GM12878 (cell line): Measurements from ENCODE around the gene TERB1. TPM values are rescaled to one million over a fixed set of nuclear protein-coding genes. Genes with fewer than 3 reads are reported as not detected.

Experiments
- ATAC-seq: fragments of 200-7000 bp; cut with Tn5 transposase; 3 replicates; pipeline ENCODE4 v1.9.1; 2020; ENCODE audit warnings: mild to moderate bottlenecking, moderate library complexity
- BruUV-seq: library from RNA; stranded (reverse); fragments of 400-500 nt; replicated peaks from 2 replicates; lab custom pipeline; 2021; lab: Mats Ljungman, UMichigan
- CTCF ChIA-PET: fragments of 300-600 bp; sonication (Branson Sonifier 250); formaldehyde crosslinking; extraction: SDS; loops from one replicate; lab custom pipeline; 2021; ENCODE audit warnings: inconsistent platforms; lab: Yijun Ruan, JAX
- POLR2A ChIA-PET: fragments of 350-600 bp; formaldehyde crosslinking; extraction: SDS; loops from one replicate; lab custom pipeline; 2021; ENCODE audit warnings: inconsistent platforms; lab: Charles Lee
- RAD21 ChIA-PET: fragments of 300-600 bp; sonication (Branson Sonifier 250); formaldehyde crosslinking; loops from one replicate; lab custom pipeline; 2023; ENCODE audit warnings: antibody characterized with exemption; ENCODE audit not compliant: unreplicated experiment; lab: Charles Lee
- SMC1A ChIA-PET: fragments of 300-600 bp; sonication (Branson Sonifier 250); formaldehyde crosslinking; loops from one replicate; lab custom pipeline; 2023; ENCODE audit not compliant: unreplicated experiment, uncharacterized antibody; lab: Charles Lee
- DNase-seq: peaks from one replicate; pipeline ENCODE4 v3.0.0-alpha.2; 2011; ENCODE audit warnings: low read depth, low spot score
- FAIRE-seq: peaks from 3 replicates; lab custom pipeline; 2011; peaks lifted over from hg19 to GRCh38; lab: Jason Lieb, UNC
- H2AFZ ChIP-seq: 2 replicates; pipeline ENCODE4 v1.6.0; 2011; ENCODE audit warnings: low read depth, low read length, control low read depth; ENCODE audit not compliant: control insufficient read depth
- H3K27ac ChIP-seq: 2 replicates; pipeline ENCODE4 v1.5.1; 2011; ENCODE audit warnings: control low read depth; ENCODE audit not compliant: control insufficient read depth, insufficient read depth
- H3K27me3 ChIP-seq, 2 experiments: replicated peaks in 1 of 2; 2 replicates each; pipeline versions ENCODE4 v1.6.0 to v1.6.1; 2011; ENCODE audit warnings: low read length in 1 of 2; ENCODE audit not compliant: control insufficient read depth in 2 of 2, insufficient read depth in 2 of 2
- H3K36me3 ChIP-seq, 2 experiments: 2 replicates each; pipeline ENCODE4 v1.5.1; 2011; ENCODE audit warnings: low read length in 1 of 2; ENCODE audit not compliant: control insufficient read depth in 2 of 2, insufficient read depth in 2 of 2
- H3K4me1 ChIP-seq: 2 replicates; pipeline ENCODE4 v1.6.1; 2011; ENCODE audit warnings: mild to moderate bottlenecking, low read length, moderate library complexity, mixed read lengths; ENCODE audit not compliant: control insufficient read depth, insufficient read depth
- H3K4me2 ChIP-seq: 2 replicates; pipeline ENCODE4 v1.6.0; 2011; ENCODE audit warnings: control low read depth; ENCODE audit not compliant: control insufficient read depth, insufficient read depth
- H3K4me3 ChIP-seq: fragments of 200-600 bp; sonication (generic); 2 replicates; pipeline ENCODE4 v1.5.1; 2016
- H3K79me2 ChIP-seq: 2 replicates; pipeline ENCODE4 v1.6.0; 2011; ENCODE audit warnings: low read length; ENCODE audit not compliant: control insufficient read depth, insufficient read depth
- H3K9ac ChIP-seq: 2 replicates; pipeline ENCODE4 v1.8.0; 2011; ENCODE audit warnings: low read length, control low read depth, mixed read lengths; ENCODE audit not compliant: control insufficient read depth, insufficient read depth
- H3K9me3 ChIP-seq: replicated peaks from 3 replicates; pipeline ENCODE4 v1.5.1; 2011; ENCODE audit warnings: mild to moderate bottlenecking, low read length; ENCODE audit not compliant: control insufficient read depth, insufficient read depth
- H4K20me1 ChIP-seq: 2 replicates; pipeline ENCODE4 v1.6.0; 2011; ENCODE audit not compliant: control insufficient read depth, insufficient read depth
- EGR1 ChIP-seq, 2 experiments: IDR thresholded peaks; 1 replicate in 1 of 2; 2 replicates in 1 of 2; pipeline ENCODE4 v1.6.1; 2011 to 2012; ENCODE audit warnings: low read depth in 2 of 2, low read length in 2 of 2, borderline replicate concordance in 1 of 2, mild to moderate bottlenecking in 1 of 2, moderate library complexity in 1 of 2
- ESRRA ChIP-seq: IDR thresholded peaks from 2 replicates; pipeline ENCODE4 v1.6.1; 2012; ENCODE audit warnings: mild to moderate bottlenecking, low read length, improper control_type of control experiment
- IRF4 ChIP-seq: IDR thresholded peaks from 2 replicates; pipeline ENCODE4 v1.6.1; 2011; ENCODE audit warnings: low read depth, low read length
- NFXL1 ChIP-seq: fragments of 450-650 bp; IDR thresholded peaks from 2 replicates; pipeline ENCODE4 v1.6.1; 2017; ENCODE audit warnings: antibody characterized with exemption, mild to moderate bottlenecking, borderline replicate concordance
- NR2F1 ChIP-seq: fragments of 450-650 bp; conservative IDR thresholded peaks from 2 replicates; pipeline ENCODE4 v1.6.1; 2017; ENCODE audit warnings: mild to moderate bottlenecking
- NRF1 ChIP-seq: conservative IDR thresholded peaks from 2 replicates; pipeline ENCODE4 v1.6.1; 2011; ENCODE audit warnings: mild to moderate bottlenecking, low read depth, low read length, improper control_type of control experiment
- POU2F2 ChIP-seq: IDR thresholded peaks from 3 replicates; pipeline ENCODE4 v1.6.1; 2011; ENCODE audit warnings: low read depth, mild to moderate bottlenecking, low read length, borderline replicate concordance
- SIN3A ChIP-seq: IDR thresholded peaks from 2 replicates; pipeline ENCODE4 v1.6.1; 2012; ENCODE audit warnings: low read depth, low read length, improper control_type of control experiment
- SREBF2 ChIP-seq: IDR thresholded peaks from 2 replicates; pipeline ENCODE4 v1.6.1; 2012; ENCODE audit warnings: mild to moderate bottlenecking, low read length
- SUPT20H ChIP-seq: IDR thresholded peaks from 2 replicates; pipeline ENCODE4 v1.6.1; 2011; ENCODE audit warnings: low read depth, mild to moderate bottlenecking, low read length, moderate library complexity, borderline replicate concordance; ENCODE audit not compliant: control insufficient read depth
- TCF3 ChIP-seq: IDR thresholded peaks from 2 replicates; pipeline ENCODE4 v1.6.1; 2012; ENCODE audit warnings: low read depth, mild to moderate bottlenecking, low read length, borderline replicate concordance; ENCODE audit not compliant: insufficient read depth
- ZNF274 ChIP-seq: IDR thresholded peaks from one replicate; pipeline ENCODE4 v1.8.0; 2011; ENCODE audit not compliant: insufficient read length, insufficient read depth
- WGBS: methylation state at CpG from one replicate; pipeline ENCODE4 v1.1.6; 2016; ENCODE audit warnings: low lambda C conversion rate; ENCODE audit not compliant: insufficient replicate concordance, insufficient coverage; ENCODE audit errors: missing lambda C conversion rate; 5-methylcytosine and 5-hydroxymethylcytosine counted together
- in situ Hi-C: fragments of 300-500 bp; cut with MboI; formaldehyde crosslinking; loops from 9 replicates; pipeline ENCODE4 v1.14.3; 2018; ENCODE audit warnings: mixed read lengths
- intact Hi-C: fragments of 100-400 bp; cut with micrococcal nuclease; formaldehyde crosslinking; loops from one replicate; pipeline ENCODE4 v1.14.2; 2022; ENCODE audit not compliant: unreplicated experiment
- polyA plus RNA-seq, 11 experiments: library from polyadenylated mRNA; depleted of rRNA in 4 of 11; unstranded in 6 of 11; stranded (reverse) in 5 of 11; fragments of >200 nt; fragmentation: Nextera tagmentation in 4 of 11; fragmentation: Illumina TruSeq in 1 of 11; extraction: Ambion mirVana in 4 of 11; extraction: Trizol in 1 of 11; gene quantifications; 1 replicate in 1 of 11; 2 replicates in 10 of 11; pipeline versions ENCODE4 v1.2.1 to v1.2.3, GENCODE V29; 2011 to 2016; ENCODE audit warnings: inconsistent platforms in 2 of 11, missing spikeins in 2 of 11, low read depth in 1 of 11
- total RNA-seq, 4 experiments: library from RNA; depleted of rRNA in 3 of 4; stranded (reverse); fragments of >200 nt in 3 of 4; fragmentation: Illumina TruSeq in 1 of 4; extraction: Trizol in 1 of 4; gene quantifications; 2 replicates each; pipeline versions ENCODE4 v1.2.1 to v1.2.3, GENCODE V29; 2013 to 2021
- TF ChIP-seq, protein P1 (sequence below): fragments of 450-650 bp; IDR thresholded peaks from 2 replicates; pipeline ENCODE4 v1.6.1; 2014; ENCODE audit warnings: mild to moderate bottlenecking
- TF ChIP-seq, protein P2 (sequence below): fragments of 450-650 bp; IDR thresholded peaks from 2 replicates; pipeline ENCODE4 v1.6.1; 2018; ENCODE audit warnings: borderline replicate concordance, mild to moderate bottlenecking; ENCODE audit not compliant: partially characterized antibody
- TF ChIP-seq, protein P3 (sequence below): fragments of 450-650 bp; IDR thresholded peaks from 2 replicates; pipeline ENCODE4 v1.6.1; 2016; ENCODE audit warnings: mild to moderate bottlenecking

The TERB1 gene
- total and polyA plus RNA-seq, 10 of the 15 experiments (the other 5 are each of a cell fraction or from before 2014, with no cell fraction given): 0.03 to 0.10 (median 0.06) TPM; not detected in 7

DNA sequence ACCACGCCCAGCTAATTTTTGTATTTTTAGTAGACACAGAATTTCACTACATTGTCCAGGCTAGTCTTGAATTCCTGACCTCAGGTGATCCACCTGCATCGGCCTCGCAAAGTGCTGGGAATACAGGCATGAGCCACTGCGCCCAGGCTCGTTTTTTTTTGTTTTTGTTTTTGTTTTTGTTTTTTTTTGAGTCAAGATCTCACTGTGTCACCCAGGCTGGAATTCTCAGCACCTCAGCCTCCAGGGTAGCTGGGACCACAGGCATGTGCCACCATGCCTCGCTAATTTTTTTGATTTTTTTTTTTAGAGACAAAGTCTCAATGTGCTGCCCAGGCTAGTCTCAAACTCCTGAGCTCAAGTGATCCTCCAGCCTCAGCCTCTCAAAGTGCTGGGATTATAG lies 87.3 kb downstream of the TERB1 start (continued):
- TF ChIP-seq, protein P1, sequence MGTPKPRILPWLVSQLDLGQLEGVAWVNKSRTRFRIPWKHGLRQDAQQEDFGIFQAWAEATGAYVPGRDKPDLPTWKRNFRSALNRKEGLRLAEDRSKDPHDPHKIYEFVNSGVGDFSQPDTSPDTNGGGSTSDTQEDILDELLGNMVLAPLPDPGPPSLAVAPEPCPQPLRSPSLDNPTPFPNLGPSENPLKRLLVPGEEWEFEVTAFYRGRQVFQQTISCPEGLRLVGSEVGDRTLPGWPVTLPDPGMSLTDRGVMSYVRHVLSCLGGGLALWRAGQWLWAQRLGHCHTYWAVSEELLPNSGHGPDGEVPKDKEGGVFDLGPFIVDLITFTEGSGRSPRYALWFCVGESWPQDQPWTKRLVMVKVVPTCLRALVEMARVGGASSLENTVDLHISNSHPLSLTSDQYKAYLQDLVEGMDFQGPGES: no peak
- TF ChIP-seq, protein P2, sequence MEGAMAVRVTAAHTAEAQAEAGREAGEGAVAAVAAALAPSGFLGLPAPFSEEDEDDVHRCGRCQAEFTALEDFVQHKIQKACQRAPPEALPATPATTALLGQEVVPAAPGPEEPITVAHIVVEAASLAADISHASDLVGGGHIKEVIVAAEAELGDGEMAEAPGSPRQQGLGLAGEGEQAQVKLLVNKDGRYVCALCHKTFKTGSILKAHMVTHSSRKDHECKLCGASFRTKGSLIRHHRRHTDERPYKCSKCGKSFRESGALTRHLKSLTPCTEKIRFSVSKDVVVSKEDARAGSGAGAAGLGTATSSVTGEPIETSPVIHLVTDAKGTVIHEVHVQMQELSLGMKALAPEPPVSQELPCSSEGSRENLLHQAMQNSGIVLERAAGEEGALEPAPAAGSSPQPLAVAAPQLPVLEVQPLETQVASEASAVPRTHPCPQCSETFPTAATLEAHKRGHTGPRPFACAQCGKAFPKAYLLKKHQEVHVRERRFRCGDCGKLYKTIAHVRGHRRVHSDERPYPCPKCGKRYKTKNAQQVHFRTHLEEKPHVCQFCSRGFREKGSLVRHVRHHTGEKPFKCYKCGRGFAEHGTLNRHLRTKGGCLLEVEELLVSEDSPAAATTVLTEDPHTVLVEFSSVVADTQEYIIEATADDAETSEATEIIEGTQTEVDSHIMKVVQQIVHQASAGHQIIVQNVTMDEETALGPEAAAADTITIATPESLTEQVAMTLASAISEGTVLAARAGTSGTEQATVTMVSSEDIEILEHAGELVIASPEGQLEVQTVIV: no peak
- no peak for TF ChIP-seq NR2F1

DNA sequence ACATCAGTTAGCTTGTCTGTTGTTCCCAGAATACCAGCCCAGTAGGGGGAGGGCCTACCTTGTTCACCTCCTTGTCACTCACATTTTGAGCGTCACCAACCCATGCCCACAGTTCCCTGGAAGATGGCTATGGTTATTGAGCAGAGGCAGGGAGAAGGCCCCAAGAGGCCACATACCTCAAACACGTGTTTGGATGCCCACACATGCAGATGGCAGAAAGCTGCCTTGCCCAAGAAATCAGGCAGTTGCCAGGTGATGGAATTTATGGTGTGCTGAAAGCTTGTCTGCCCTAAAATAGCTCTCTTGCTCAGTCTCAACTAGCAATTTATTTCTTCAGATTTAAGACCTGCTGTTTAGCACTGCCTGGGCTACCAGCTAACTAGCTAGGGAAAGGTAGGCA lies 88.3 kb downstream of the TERB1 start:
- 28% methylated on average over 2 of the region's 2 CpGs for WGBS
- FAIRE-seq (no peak), DNase-seq (no peak), ATAC-seq (no peak; the same call in 2 of the 3 replicates)
- TF ChIP-seq TCF3: no peak
- TF ChIP-seq, protein P3, sequence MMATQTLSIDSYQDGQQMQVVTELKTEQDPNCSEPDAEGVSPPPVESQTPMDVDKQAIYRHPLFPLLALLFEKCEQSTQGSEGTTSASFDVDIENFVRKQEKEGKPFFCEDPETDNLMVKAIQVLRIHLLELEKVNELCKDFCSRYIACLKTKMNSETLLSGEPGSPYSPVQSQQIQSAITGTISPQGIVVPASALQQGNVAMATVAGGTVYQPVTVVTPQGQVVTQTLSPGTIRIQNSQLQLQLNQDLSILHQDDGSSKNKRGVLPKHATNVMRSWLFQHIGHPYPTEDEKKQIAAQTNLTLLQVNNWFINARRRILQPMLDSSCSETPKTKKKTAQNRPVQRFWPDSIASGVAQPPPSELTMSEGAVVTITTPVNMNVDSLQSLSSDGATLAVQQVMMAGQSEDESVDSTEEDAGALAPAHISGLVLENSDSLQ: no peak
- TF ChIP-seq IRF4: no peak
- TF ChIP-seq EGR1 (IDR thresholded peaks at IDR 0.05; ENCODE audit: borderline replicate concordance in 1 of 2, low read depth in 2 of 2, low read length in 2 of 2): no peak
- TF ChIP-seq SUPT20H: no peak
- no peak for TF ChIP-seq ZNF274
- TF ChIP-seq POU2F2: no peak
- no peak for TF ChIP-seq ESRRA
- no peak for TF ChIP-seq NRF1
- no peak for TF ChIP-seq SREBF2
- TF ChIP-seq NFXL1: no peak
- no peak for TF ChIP-seq SIN3A
- in situ Hi-C loops (no loop called here), intact Hi-C loops (no loop called here)
- Histone ChIP-seq H3K79me2 (no peaks in the 10 kb centered on the region), H3K4me3 (no peak overlapping the region), H3K4me1 (no peaks in the 10 kb centered on the region), H4K20me1 (0 out of 2 replicates have a peak, but pooled peaks cover 2% of the 10 kb centered on the region), H3K4me2 (no peak overlapping the region), H2AFZ (no peak overlapping the region), H3K36me3 (no peaks in the 10 kb centered on the region; a peak in 1 of 4 replicates), H3K9me3 (no peaks in the 10 kb centered on the region; the same call in 2 of the 3 replicates), H3K27ac (no peak overlapping the region), H3K9ac (no peak overlapping the region), H3K27me3 (no peaks in the 10 kb centered on the region)
- SMC1A ChIA-PET: no interaction called here
- RAD21 ChIA-PET: no interaction called here
- POLR2A ChIA-PET: no interaction called here
- BruUV-seq: no TSS peak
- CTCF ChIA-PET: interaction anchor here (0.9 to 1.0 kb wide), 4 partner anchors 8 to 306 kb away, joined by 3 to 4 read pairs (median 4); partner anchors contain the start of gene DYNC1LI2
